ENCODE measurements around the gene TMEM120B.

DNA sequence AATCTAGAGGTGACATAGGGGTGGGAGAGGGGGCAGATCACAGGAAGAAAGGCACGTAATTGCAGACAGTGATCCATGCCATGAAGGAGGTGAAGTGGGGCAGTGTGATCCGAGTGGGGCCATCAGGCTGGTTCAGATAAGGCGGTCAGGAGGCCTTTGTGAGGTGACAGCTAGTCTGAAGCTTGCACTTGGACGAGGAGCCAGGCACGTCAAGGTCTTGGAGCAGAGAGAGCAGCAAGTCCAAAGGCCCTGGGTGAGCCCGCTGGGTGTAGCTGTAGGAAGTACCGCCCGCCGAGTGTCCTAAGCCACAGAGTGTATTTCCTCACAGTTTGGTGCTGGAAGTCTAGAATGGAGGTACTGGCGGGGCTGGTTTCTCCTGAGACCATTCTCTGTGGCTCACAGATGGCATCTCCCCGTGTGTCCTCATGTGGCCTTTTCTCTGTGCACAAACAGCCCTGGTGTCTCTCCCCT is 57.3 kb downstream of the TMEM120B start:
- TF ChIP-seq, protein P1, sequence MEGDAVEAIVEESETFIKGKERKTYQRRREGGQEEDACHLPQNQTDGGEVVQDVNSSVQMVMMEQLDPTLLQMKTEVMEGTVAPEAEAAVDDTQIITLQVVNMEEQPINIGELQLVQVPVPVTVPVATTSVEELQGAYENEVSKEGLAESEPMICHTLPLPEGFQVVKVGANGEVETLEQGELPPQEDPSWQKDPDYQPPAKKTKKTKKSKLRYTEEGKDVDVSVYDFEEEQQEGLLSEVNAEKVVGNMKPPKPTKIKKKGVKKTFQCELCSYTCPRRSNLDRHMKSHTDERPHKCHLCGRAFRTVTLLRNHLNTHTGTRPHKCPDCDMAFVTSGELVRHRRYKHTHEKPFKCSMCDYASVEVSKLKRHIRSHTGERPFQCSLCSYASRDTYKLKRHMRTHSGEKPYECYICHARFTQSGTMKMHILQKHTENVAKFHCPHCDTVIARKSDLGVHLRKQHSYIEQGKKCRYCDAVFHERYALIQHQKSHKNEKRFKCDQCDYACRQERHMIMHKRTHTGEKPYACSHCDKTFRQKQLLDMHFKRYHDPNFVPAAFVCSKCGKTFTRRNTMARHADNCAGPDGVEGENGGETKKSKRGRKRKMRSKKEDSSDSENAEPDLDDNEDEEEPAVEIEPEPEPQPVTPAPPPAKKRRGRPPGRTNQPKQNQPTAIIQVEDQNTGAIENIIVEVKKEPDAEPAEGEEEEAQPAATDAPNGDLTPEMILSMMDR (IDR thresholded peaks at IDR 0.05 in 2 of 3, conservative IDR thresholded peaks at IDR 0.05 in 1 of 3; ENCODE audit: borderline replicate concordance in 1 of 3, insufficient read depth in 1 of 3, low read depth in 2 of 3, low read length in 2 of 3) = no peak
- TF ChIP-seq EZH2 (IDR thresholded peaks at IDR 0.05) (no peak), POLR2AphosphoS5 (IDR thresholded peaks at IDR 0.05; ENCODE audit: low read depth, low read length) (no peak), POLR2A (IDR thresholded peaks at IDR 0.05; ENCODE audit: borderline replicate concordance, extremely low read depth, insufficient read depth, insufficient read length) (no peak), SRF (IDR thresholded peaks at IDR 0.05; ENCODE audit: low read depth) (no peak), EZH2phosphoT487 (IDR thresholded peaks at IDR 0.05; ENCODE audit: borderline replicate concordance) (no peak), SP1 (IDR thresholded peaks at IDR 0.05; ENCODE audit: low read depth) (no peak), CBX3 (IDR thresholded peaks at IDR 0.05; ENCODE audit: low read depth) (no peak)
- TF ChIP-seq, protein P2, sequence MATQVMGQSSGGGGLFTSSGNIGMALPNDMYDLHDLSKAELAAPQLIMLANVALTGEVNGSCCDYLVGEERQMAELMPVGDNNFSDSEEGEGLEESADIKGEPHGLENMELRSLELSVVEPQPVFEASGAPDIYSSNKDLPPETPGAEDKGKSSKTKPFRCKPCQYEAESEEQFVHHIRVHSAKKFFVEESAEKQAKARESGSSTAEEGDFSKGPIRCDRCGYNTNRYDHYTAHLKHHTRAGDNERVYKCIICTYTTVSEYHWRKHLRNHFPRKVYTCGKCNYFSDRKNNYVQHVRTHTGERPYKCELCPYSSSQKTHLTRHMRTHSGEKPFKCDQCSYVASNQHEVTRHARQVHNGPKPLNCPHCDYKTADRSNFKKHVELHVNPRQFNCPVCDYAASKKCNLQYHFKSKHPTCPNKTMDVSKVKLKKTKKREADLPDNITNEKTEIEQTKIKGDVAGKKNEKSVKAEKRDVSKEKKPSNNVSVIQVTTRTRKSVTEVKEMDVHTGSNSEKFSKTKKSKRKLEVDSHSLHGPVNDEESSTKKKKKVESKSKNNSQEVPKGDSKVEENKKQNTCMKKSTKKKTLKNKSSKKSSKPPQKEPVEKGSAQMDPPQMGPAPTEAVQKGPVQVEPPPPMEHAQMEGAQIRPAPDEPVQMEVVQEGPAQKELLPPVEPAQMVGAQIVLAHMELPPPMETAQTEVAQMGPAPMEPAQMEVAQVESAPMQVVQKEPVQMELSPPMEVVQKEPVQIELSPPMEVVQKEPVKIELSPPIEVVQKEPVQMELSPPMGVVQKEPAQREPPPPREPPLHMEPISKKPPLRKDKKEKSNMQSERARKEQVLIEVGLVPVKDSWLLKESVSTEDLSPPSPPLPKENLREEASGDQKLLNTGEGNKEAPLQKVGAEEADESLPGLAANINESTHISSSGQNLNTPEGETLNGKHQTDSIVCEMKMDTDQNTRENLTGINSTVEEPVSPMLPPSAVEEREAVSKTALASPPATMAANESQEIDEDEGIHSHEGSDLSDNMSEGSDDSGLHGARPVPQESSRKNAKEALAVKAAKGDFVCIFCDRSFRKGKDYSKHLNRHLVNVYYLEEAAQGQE (IDR thresholded peaks at IDR 0.05; ENCODE audit: low read depth) = no peak

Measured in HCT116 (cell line).